ENCODE data around the gene CACNG1. TPM values are rescaled to one million over a fixed set of nuclear protein-coding genes. Genes with fewer than 3 reads are reported as not detected.

Gene CACNG1
- polyA plus RNA-seq, 1 donor (not counting 4 experiments of a cell fraction or from before 2014, with no cell fraction given), result not detected

DNA sequence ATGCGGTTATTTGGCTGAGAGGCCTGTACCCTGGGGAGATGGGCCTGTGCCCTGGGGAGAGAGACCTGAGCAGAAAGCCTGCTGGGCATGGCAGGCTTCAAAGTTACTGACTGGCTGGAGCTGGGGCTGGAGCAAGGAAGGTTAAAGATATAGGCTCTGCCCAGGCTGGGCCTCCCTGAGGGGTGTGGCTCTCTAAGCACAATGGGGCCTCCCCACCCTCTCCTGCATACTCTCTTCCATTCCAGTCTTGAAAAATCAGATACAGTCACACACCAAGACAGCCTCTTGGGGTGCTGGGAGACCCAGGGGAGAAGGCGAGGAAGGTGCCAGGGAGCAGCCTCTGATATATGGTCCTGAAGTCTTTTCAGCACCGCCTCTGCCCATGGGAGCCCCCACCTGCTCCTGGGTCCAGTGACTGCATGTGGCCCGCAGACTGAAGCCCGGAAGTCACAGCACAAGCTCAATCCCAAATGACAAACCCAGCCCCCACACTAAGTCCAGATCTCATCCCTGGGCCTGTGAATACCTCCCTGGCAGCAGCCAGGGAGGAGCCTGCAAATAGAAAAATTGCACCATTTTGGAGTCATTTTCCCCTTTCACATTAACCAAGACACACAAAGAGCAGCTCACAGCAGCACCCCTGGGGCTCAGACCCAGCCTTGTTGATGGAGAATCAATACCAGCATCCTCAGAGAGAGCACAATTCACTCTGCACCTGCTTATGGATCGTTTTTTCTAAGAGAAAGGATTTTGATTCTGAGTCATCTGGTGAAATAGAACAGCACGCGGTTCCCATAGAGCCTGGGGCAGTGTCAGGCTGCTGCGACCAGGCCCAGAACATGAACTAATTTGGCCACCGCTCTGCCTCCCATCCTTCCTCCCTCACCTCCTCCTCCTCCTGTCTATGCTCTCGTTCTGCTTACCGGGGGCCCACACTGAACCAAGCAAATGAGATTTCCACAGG lies 25.6 kb upstream of the CACNG1 start:
- no peak for FAIRE-seq
- Histone ChIP-seq H3K36me3 (ENCODE audit: control insufficient read depth in 2 of 2, extremely low read depth in 1 of 2, insufficient read depth in 2 of 2, low read length in 2 of 2) (no peaks in the 10 kb centered on the region), H3K27me3 (ENCODE audit: control insufficient read depth, extremely low read depth, insufficient read depth, low read length) (peaks cover 7% of the 10 kb centered on the region), H4K20me1 (ENCODE audit: control insufficient read depth, extremely low read depth, insufficient read depth, low read length) (no peaks in the 10 kb centered on the region), H3K79me2 (ENCODE audit: control insufficient read depth, insufficient read depth, low read length) (no peaks in the 10 kb centered on the region), H3K4me3 (ENCODE audit: control insufficient read depth in 2 of 3, extremely low read depth in 1 of 3, insufficient read depth in 2 of 3, low read depth in 1 of 3, low read length in 3 of 3) (no peak overlapping the region), H3K4me1 (ENCODE audit: control insufficient read depth, extremely low read depth, insufficient read depth, low read length) (no peaks in the 10 kb centered on the region), H2AFZ (ENCODE audit: control insufficient read depth, low read length) (no peak overlapping the region), H3K9me1 (ENCODE audit: control insufficient read depth, extremely low read depth, insufficient read depth, low read length) (no peaks in the 10 kb centered on the region), H3K4me2 (ENCODE audit: control insufficient read depth, extremely low read depth, insufficient read depth, low read depth, low read length) (no peak overlapping the region), H3K9me3 (ENCODE audit: control insufficient read depth, low read depth, low read length) (no peaks in the 10 kb centered on the region), H3K27ac (ENCODE audit: control insufficient read depth, insufficient read depth, low read length) (no peak overlapping the region), H3K9ac (ENCODE audit: control insufficient read depth, extremely low read depth, insufficient read depth, low read length) (no peak overlapping the region)
- TF ChIP-seq, protein P1, sequence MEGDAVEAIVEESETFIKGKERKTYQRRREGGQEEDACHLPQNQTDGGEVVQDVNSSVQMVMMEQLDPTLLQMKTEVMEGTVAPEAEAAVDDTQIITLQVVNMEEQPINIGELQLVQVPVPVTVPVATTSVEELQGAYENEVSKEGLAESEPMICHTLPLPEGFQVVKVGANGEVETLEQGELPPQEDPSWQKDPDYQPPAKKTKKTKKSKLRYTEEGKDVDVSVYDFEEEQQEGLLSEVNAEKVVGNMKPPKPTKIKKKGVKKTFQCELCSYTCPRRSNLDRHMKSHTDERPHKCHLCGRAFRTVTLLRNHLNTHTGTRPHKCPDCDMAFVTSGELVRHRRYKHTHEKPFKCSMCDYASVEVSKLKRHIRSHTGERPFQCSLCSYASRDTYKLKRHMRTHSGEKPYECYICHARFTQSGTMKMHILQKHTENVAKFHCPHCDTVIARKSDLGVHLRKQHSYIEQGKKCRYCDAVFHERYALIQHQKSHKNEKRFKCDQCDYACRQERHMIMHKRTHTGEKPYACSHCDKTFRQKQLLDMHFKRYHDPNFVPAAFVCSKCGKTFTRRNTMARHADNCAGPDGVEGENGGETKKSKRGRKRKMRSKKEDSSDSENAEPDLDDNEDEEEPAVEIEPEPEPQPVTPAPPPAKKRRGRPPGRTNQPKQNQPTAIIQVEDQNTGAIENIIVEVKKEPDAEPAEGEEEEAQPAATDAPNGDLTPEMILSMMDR (optimal IDR thresholded peaks at IDR 0.05 in 1 of 3, IDR thresholded peaks at IDR 0.05 in 1 of 3, conservative IDR thresholded peaks at IDR 0.05 in 1 of 3; ENCODE audit: extremely low read depth in 1 of 3, insufficient read depth in 2 of 3, low read length in 3 of 3), result no peak
- no peak for TF ChIP-seq EZH2 (IDR thresholded peaks at IDR 0.05; ENCODE audit: low read length)
- no peak for DNase-seq (ENCODE audit: low read depth, low spot score)
- dilution Hi-C loops (cut with MboI; ENCODE audit: extremely low pct_ligation_motif_present, low sequenced_read_pairs), result no loop called here

DNA sequence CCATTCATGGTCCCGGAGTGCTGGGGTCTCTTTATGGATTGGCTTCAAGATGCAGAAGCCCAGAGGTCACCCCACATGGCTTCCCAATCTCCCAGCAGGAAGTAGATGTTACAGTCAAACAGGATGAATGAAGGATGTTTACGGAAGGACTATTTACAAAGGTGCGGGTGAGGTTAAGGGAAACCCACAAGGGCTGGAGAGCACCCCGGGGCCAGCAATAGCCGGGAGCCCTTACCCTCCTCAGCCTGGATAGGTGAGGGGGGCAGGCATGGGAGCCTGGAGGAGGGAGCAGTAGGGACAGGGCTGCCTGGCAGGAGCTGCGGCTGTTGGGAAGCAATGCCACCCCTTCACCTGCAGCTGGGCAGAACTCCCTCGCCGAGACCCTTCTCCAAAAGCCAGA lies 24.5 kb upstream of the CACNG1 start:
- DNase-seq (ENCODE audit: low read depth, low spot score), result no peak
- H3K79me2 ChIP-seq (ENCODE audit: control insufficient read depth, insufficient read depth, low read length), result no peaks in the 10 kb centered on the region
- no peaks in the 10 kb centered on the region for H3K9me1 ChIP-seq (ENCODE audit: control insufficient read depth, extremely low read depth, insufficient read depth, low read length)
- no peak for FAIRE-seq
- H3K9ac ChIP-seq (ENCODE audit: control insufficient read depth, extremely low read depth, insufficient read depth, low read length), result no peak overlapping the region
- H3K27ac ChIP-seq (ENCODE audit: control insufficient read depth, insufficient read depth, low read length), result no peak overlapping the region
- dilution Hi-C loops (cut with MboI; ENCODE audit: extremely low pct_ligation_motif_present, low sequenced_read_pairs), result no loop called here
- H3K4me2 ChIP-seq (ENCODE audit: control insufficient read depth, extremely low read depth, insufficient read depth, low read depth, low read length), result no peak overlapping the region
- TF ChIP-seq, protein P1 (optimal IDR thresholded peaks at IDR 0.05 in 1 of 3, IDR thresholded peaks at IDR 0.05 in 1 of 3, conservative IDR thresholded peaks at IDR 0.05 in 1 of 3; ENCODE audit: extremely low read depth in 1 of 3, insufficient read depth in 2 of 3, low read length in 3 of 3), result no peak
- no peak for TF ChIP-seq EZH2 (IDR thresholded peaks at IDR 0.05; ENCODE audit: low read length)
- H3K4me3 ChIP-seq (ENCODE audit: control insufficient read depth in 2 of 3, extremely low read depth in 1 of 3, insufficient read depth in 2 of 3, low read depth in 1 of 3, low read length in 3 of 3), result no peak overlapping the region
- H2AFZ ChIP-seq (ENCODE audit: control insufficient read depth, low read length), result no peak overlapping the region
- H3K36me3 ChIP-seq (ENCODE audit: control insufficient read depth in 2 of 2, extremely low read depth in 1 of 2, insufficient read depth in 2 of 2, low read length in 2 of 2), result no peaks in the 10 kb centered on the region
- peaks cover 7% of the 10 kb centered on the region for H3K27me3 ChIP-seq (ENCODE audit: control insufficient read depth, extremely low read depth, insufficient read depth, low read length)
- no peaks in the 10 kb centered on the region for H4K20me1 ChIP-seq (ENCODE audit: control insufficient read depth, extremely low read depth, insufficient read depth, low read length)
- no peaks in the 10 kb centered on the region for H3K9me3 ChIP-seq (ENCODE audit: control insufficient read depth, low read depth, low read length)
- H3K4me1 ChIP-seq (ENCODE audit: control insufficient read depth, extremely low read depth, insufficient read depth, low read length), result no peaks in the 10 kb centered on the region

All from keratinocyte (primary cell).